Measurements from ENCODE around the gene TXNRD1.
"Not testable (repeated sequence)": the region's sequence is repeated elsewhere in the genome, so short reads cannot be mapped to it uniquely, and the experiment has no call there.

GRCh38 chr12:104394086-104394485, 178.5 kb downstream of the TXNRD1 start:
- TF ChIP-seq, protein P1, sequence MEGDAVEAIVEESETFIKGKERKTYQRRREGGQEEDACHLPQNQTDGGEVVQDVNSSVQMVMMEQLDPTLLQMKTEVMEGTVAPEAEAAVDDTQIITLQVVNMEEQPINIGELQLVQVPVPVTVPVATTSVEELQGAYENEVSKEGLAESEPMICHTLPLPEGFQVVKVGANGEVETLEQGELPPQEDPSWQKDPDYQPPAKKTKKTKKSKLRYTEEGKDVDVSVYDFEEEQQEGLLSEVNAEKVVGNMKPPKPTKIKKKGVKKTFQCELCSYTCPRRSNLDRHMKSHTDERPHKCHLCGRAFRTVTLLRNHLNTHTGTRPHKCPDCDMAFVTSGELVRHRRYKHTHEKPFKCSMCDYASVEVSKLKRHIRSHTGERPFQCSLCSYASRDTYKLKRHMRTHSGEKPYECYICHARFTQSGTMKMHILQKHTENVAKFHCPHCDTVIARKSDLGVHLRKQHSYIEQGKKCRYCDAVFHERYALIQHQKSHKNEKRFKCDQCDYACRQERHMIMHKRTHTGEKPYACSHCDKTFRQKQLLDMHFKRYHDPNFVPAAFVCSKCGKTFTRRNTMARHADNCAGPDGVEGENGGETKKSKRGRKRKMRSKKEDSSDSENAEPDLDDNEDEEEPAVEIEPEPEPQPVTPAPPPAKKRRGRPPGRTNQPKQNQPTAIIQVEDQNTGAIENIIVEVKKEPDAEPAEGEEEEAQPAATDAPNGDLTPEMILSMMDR (conservative IDR thresholded peaks at IDR 0.05 in 1 of 2, IDR thresholded peaks at IDR 0.05 in 1 of 2; ENCODE audit: low read depth in 1 of 2, low read length in 2 of 2): not testable (repeated sequence)
- TF ChIP-seq EZH2 (IDR thresholded peaks at IDR 0.05; ENCODE audit: low read length, missing control alignments): not testable (repeated sequence)
